ENCODE measurements around the gene NMRAL1. TPM values are rescaled to one million over a fixed set of nuclear protein-coding genes. Genes with fewer than 3 reads are reported as not detected.

Gene NMRAL1
- total and polyA plus RNA-seq, 2 experiments from 2014 or later = 37.4 to 44.2 TPM

DNA sequence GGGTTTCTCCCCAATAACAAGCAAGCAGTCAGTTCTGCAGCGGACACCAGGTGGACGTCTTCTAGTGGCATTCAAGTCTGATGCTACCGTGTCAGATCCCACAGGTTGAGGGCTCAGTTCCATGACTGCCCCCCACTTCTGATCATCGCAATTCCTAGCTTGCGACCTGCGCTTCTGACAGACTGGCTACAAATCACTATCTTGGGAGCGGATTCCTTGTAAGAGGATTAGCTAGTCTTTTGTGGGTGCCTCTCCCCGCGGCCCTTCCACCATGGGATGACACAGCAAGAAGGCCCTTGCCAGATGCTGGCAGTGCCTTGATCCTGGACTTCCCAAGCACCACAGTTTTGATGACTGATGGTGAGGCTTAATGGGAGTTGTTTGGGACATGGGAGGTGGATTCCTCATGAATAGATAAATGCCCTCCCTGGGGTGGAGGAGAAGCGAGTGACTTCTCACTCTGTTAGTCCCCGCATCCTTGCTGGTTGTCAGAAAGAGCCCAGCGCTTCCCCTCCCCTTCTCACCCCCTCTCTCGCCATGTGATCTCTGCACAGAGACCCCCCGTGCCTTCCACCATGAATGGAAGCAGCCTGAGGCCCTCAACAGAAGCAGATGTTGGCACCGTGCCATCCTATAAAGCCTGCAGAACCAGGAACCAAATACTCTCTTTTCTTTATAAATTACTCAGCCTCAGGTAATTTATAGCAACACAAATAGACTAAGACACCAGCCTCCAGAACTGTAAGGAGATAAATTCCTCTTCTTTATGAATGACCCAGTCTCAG lies 45.0 kb upstream of the NMRAL1 start:
- Histone ChIP-seq H3K9ac (no peak overlapping the region), H3K9me3 (ENCODE audit: low read depth) (no peaks in the 10 kb centered on the region), H4K20me1 (ENCODE audit: insufficient read depth) (no peaks in the 10 kb centered on the region), H3K4me3 (no peak overlapping the region), H3K4me1 (ENCODE audit: insufficient read depth) (no peaks in the 10 kb centered on the region), H3K79me2 (ENCODE audit: insufficient read depth) (peaks cover 4% of the 10 kb centered on the region), H3K4me2 (ENCODE audit: unreplicated experiment) (no peak overlapping the region), H3K27ac (no peak overlapping the region), H3K9me2 (ENCODE audit: insufficient read depth) (no peaks in the 10 kb centered on the region), H3F3A (ENCODE audit: insufficient read depth) (no peaks in the 10 kb centered on the region), H3K36me3 (ENCODE audit: low read depth) (no peaks in the 10 kb centered on the region), H3K27me3 (replicated peaks; ENCODE audit: insufficient read depth) (no peaks in the 10 kb centered on the region), H2AFZ (no peak overlapping the region)
- in situ Hi-C loops (cut with MboI) = no loop called here
- 72 to 77% methylated on average over 13 to 15 of the region's 15 CpGs for WGBS, 2 experiments (ENCODE audit: low coverage in 1 of 2, low lambda C conversion rate in 2 of 2, missing lambda C conversion rate in 2 of 2)
- no peak for TF ChIP-seq EZH2phosphoT487 (IDR thresholded peaks at IDR 0.05; ENCODE audit: insufficient read depth, low read depth)
- TF ChIP-seq EZH2 (IDR thresholded peaks at IDR 0.05; ENCODE audit: insufficient read depth, poor library complexity, severe bottlenecking) = no peak
- DNase-seq = no peak

DNA sequence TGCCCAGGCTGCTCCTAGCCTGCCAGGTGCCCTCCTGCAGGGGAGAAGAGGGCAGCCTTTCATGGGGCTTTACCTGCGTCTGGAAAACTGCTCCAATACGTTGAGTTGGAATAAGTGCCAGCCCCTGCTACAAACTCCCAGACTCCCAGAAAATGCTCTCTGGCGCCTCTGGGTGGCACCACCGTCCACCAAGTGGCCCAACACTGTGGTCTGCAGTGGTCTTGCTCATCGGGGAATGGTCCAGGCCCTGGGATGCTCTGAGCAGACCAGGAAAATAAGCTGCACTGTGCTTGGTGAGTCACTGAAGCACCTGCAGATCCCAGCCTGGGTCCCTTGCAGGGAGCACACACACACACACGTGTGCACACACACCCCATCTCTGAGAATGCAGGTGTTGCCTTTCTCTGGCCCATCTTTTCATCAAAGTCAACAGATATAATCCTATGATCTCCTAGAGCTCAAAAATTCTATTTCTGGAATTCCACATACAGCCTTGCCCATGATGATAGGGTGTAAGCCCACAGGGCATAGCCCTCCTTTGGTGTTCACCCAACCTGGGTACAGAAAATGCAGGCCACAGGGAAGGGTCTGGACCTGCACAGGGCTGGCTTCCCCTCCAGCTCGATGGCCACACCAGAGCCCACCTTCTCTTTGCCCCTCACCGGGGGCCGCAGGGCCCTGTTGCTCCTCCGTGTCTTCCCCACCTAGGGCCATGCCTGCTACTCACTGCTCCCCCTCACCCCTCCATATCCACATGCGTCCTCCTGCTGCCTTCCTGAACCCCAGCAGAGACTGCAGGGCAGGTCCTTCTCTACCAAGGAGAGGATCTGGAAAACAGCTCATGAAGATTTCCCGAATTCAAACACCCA lies 43.6 kb upstream of the NMRAL1 start:
- Histone ChIP-seq H3K4me3 (no peak overlapping the region), H2AFZ (no peak overlapping the region), H3K79me2 (ENCODE audit: insufficient read depth) (peaks cover 4% of the 10 kb centered on the region), H4K20me1 (ENCODE audit: insufficient read depth) (no peaks in the 10 kb centered on the region), H3K9me3 (ENCODE audit: low read depth) (no peaks in the 10 kb centered on the region), H3K9ac (no peak overlapping the region), H3K4me1 (ENCODE audit: insufficient read depth) (no peaks in the 10 kb centered on the region), H3K36me3 (ENCODE audit: low read depth) (no peaks in the 10 kb centered on the region), H3F3A (ENCODE audit: insufficient read depth) (no peaks in the 10 kb centered on the region), H3K9me2 (ENCODE audit: insufficient read depth) (no peaks in the 10 kb centered on the region), H3K27me3 (replicated peaks; ENCODE audit: insufficient read depth) (no peaks in the 10 kb centered on the region), H3K27ac (no peak overlapping the region), H3K4me2 (ENCODE audit: unreplicated experiment) (no peak overlapping the region)
- TF ChIP-seq EZH2phosphoT487 (IDR thresholded peaks at IDR 0.05; ENCODE audit: insufficient read depth, low read depth) (no peak), EZH2 (IDR thresholded peaks at IDR 0.05; ENCODE audit: insufficient read depth, poor library complexity, severe bottlenecking) (no peak)
- in situ Hi-C loops (cut with MboI) = no loop called here
- 65 to 69% methylated on average over 12 of the region's 12 CpGs for whole genome bisulfite sequencing, 2 experiments (ENCODE audit: low coverage in 1 of 2, low lambda C conversion rate in 2 of 2, missing lambda C conversion rate in 2 of 2)
- DNase-seq = peak; percentile 44

DNA sequence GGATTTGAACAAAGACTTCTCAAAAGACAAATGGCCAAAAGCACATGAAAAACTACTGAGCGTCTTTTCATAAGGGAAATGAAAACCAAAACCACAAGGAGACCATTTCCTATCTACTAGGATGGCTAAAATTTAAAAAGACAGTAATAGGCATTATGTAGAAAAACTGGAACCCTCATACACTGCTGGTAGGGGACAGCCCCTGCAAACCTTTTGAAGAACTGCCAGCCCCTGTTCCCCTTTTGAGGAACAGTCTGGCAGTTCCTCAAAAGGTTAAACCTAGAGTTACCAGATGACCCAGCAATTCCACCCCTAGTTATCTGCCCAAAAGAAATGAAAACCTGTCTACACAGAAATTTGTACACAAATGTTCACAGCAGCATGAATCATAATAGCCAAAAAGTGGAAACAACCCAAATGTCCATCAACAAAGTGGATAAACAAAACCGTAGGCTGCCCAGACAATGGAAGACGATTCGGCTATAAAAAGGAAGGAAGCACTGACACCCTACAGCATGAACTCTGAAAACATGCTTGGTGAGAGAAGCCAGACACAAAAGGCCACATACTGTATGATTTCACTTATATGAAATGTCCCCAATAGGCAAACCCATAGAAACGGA lies 41.3 kb upstream of the NMRAL1 start:
- TF ChIP-seq EZH2phosphoT487 (IDR thresholded peaks at IDR 0.05; ENCODE audit: insufficient read depth, low read depth) (no peak), EZH2 (IDR thresholded peaks at IDR 0.05; ENCODE audit: insufficient read depth, poor library complexity, severe bottlenecking) (no peak)
- Histone ChIP-seq H3K79me2 (ENCODE audit: insufficient read depth) (peaks cover 4% of the 10 kb centered on the region), H3K9ac (no peak overlapping the region), H3K27ac (no peak overlapping the region), H3K36me3 (ENCODE audit: low read depth) (no peaks in the 10 kb centered on the region), H2AFZ (no peak overlapping the region), H3K9me3 (ENCODE audit: low read depth) (no peaks in the 10 kb centered on the region), H3K9me2 (ENCODE audit: insufficient read depth) (no peaks in the 10 kb centered on the region), H3K4me3 (no peak overlapping the region), H3K4me2 (ENCODE audit: unreplicated experiment) (no peak overlapping the region), H3F3A (ENCODE audit: insufficient read depth) (no peaks in the 10 kb centered on the region), H3K4me1 (ENCODE audit: insufficient read depth) (no peaks in the 10 kb centered on the region), H3K27me3 (replicated peaks; ENCODE audit: insufficient read depth) (no peaks in the 10 kb centered on the region), H4K20me1 (ENCODE audit: insufficient read depth) (no peaks in the 10 kb centered on the region)
- WGBS, 2 experiments (ENCODE audit: low coverage in 1 of 2, low lambda C conversion rate in 2 of 2, missing lambda C conversion rate in 2 of 2) = 32 to 37% methylated on average over 5 of the region's 5 CpGs
- in situ Hi-C loops (cut with MboI) = no loop called here
- no peak for DNase-seq

GRCh38 chr16:4514606-4515005 lies 40.2 kb upstream of the NMRAL1 start:
- no peaks in the 10 kb centered on the region for H4K20me1 ChIP-seq (ENCODE audit: insufficient read depth)

More at GRCh38 chr16:4514606-4515005, 40.2 kb upstream of the NMRAL1 start:
- no peak overlapping the region for H2AFZ ChIP-seq
- no peak overlapping the region for H3K4me3 ChIP-seq
- TF ChIP-seq EZH2 (IDR thresholded peaks at IDR 0.05; ENCODE audit: insufficient read depth, poor library complexity, severe bottlenecking) (no peak), EZH2phosphoT487 (IDR thresholded peaks at IDR 0.05; ENCODE audit: insufficient read depth, low read depth) (no peak)
- WGBS, 2 experiments (ENCODE audit: low coverage in 1 of 2, low lambda C conversion rate in 2 of 2, missing lambda C conversion rate in 2 of 2) = 67 to 73% methylated on average over 6 to 7 of the region's 7 CpGs
- H3K27ac ChIP-seq = no peak overlapping the region
- no peak for DNase-seq
- H3K9me3 ChIP-seq (ENCODE audit: low read depth) = no peaks in the 10 kb centered on the region
- no peak overlapping the region for H3K9ac ChIP-seq
- H3K4me2 ChIP-seq (ENCODE audit: unreplicated experiment) = no peak overlapping the region
- H3K9me2 ChIP-seq (ENCODE audit: insufficient read depth) = no peaks in the 10 kb centered on the region
- H3F3A ChIP-seq (ENCODE audit: insufficient read depth) = no peaks in the 10 kb centered on the region
- H3K4me1 ChIP-seq (ENCODE audit: insufficient read depth) = no peaks in the 10 kb centered on the region
- in situ Hi-C loops (cut with MboI) = no loop called here
- no peaks in the 10 kb centered on the region for H3K27me3 ChIP-seq (replicated peaks; ENCODE audit: insufficient read depth)
- no peaks in the 10 kb centered on the region for H3K36me3 ChIP-seq (ENCODE audit: low read depth)
- H3K79me2 ChIP-seq (ENCODE audit: insufficient read depth) = peaks cover 4% of the 10 kb centered on the region
